Germinal center (tissue), 1 donor: ENCODE measurements around the gene PEX26.
"Not testable (repeated sequence)": the region's sequence is repeated elsewhere in the genome, so short reads cannot be mapped to it uniquely, and the experiment has no call there.

Experiments
- DNase-seq: peaks from one replicate; pipeline ENCODE4 v3.0.0; 2012; ENCODE audit warnings: mixed read lengths, low spot score

PEX26 gene

GRCh38 chr22:18119409-18120110 lies 41.8 kb downstream of the PEX26 start:
- DNase-seq, result no peak

- no peak for DNase-seq
These were observed 43.1 kb downstream of the PEX26 start for GRCh38 chr22:18120857-18121256.

- no peak for DNase-seq
These were observed 43.7 kb downstream of the PEX26 start for GRCh38 chr22:18121506-18121905.

DNA sequence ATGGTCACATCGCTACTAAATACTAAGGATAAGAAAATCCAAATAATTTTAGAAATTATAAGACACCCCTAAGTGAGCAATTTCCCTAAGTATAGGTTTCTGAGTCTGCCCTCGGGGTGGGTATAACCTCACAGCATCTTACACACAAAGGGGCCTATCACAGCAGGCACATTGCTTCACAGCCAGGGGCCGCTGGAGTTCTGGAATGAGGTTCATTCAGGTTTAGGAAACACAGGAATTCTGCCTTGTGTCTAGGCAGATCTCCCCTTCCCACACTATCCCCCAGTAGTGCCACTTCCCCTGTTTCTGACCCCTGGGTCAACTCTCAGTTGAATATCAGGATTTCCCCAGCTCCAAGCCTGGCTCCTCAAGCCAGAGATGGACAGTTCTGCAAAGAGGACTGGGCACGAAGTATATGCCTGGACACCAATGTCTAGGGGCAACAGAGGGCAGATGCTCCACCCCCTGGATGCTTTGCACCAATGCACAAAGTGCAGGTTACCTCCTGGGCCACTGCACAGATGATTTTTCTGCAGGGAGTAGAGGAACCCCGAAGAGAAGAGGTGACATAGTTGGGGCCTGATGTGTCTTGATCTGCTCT lies 44.3 kb downstream of the PEX26 start:
- DNase-seq, result no peak

DNA sequence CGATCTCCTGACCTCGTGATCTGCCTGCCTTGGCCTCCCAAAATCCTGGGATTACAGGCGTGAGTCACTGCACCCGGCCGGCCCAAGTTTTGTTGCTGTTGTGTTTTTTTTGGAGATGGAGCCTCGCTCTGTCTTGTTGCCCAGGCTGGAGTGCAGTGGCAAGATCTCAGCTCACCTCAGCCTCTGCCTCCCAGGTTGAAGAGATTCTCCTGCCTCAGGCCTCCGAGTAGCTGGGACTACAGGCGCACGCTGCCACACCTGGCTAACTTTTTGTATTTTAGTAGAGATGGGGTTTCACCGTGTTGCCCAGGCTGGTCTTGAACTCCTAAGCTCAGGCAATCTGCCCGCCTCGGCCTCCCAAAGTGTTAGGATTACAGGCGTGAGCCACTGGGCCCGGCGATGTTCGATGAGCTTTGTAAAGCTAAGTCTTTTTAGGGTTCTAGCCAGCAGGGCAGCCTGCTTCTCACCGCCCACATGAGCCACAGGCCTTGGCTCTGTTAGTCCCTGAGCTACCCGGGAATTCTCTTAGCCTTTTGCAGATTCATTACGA lies 45.8 kb downstream of the PEX26 start:
- DNase-seq, result not testable (repeated sequence)

DNA sequence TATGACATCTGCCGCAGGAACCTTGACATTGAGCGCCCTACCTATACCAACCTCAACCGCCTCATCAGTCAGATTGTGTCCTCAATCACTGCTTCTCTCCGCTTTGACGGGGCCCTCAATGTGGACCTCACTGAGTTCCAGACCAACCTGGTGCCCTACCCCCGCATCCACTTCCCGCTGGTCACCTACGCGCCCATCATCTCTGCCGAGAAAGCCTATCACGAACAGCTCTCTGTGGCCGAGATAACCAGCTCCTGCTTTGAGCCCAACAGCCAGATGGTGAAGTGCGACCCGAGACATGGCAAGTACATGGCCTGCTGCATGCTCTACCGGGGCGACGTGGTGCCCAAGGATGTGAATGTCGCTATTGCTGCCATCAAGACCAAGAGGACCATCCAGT lies 48.8 kb downstream of the PEX26 start:
- DNase-seq, result no peak

DNA sequence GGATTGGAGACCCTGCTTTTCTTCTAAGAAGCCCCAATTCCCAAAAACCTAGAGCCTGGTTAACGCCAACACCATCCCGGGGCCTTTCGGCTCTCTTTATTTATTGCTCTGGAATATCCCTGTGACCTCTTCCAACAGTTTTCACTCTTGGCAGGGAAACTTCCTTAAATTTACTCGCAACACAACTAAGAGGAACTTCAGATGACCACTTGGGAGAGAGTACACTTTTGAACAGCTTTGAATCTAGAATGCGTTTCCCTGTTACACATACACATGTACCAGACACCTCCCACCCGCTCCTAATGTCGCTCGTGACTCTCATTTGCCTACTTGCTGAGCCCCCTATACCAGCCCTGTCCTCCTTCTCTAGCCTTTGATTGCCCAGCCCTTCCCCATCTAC lies 52.2 kb downstream of the PEX26 start:
- no peak for DNase-seq

GRCh38 chr22:18130699-18131429 lies 53.1 kb downstream of the PEX26 start:
- DNase-seq, result no peak

DNA sequence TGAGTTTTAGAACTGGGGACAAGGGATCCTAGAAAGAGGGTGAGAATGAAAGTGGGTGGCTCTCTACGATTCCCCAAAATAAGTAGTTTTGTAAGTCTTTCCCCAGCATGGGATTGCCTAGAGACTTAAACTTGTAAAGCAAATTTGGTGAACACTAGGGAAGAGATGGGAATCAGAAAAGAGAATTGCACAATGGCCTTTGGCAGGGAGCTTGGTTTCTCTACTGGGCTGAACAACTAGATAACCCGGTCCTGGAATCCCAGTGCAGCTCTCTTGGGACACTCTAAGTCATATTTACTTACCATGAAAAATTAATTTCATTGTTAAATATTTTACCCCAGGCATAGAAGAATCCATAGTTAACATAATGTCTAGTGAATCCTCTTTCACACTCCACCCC lies 55.7 kb downstream of the PEX26 start:
- no peak for DNase-seq

GRCh38 chr22:18136563-18137320 lies 59.0 kb downstream of the PEX26 start:
- DNase-seq, result no peak

- not testable (repeated sequence) for DNase-seq
These were observed 63.2 kb downstream of the PEX26 start for GRCh38 chr22:18141004-18141403.

- no peak for DNase-seq
These were observed 66.3 kb downstream of the PEX26 start for GRCh38 chr22:18144105-18144504.

DNA sequence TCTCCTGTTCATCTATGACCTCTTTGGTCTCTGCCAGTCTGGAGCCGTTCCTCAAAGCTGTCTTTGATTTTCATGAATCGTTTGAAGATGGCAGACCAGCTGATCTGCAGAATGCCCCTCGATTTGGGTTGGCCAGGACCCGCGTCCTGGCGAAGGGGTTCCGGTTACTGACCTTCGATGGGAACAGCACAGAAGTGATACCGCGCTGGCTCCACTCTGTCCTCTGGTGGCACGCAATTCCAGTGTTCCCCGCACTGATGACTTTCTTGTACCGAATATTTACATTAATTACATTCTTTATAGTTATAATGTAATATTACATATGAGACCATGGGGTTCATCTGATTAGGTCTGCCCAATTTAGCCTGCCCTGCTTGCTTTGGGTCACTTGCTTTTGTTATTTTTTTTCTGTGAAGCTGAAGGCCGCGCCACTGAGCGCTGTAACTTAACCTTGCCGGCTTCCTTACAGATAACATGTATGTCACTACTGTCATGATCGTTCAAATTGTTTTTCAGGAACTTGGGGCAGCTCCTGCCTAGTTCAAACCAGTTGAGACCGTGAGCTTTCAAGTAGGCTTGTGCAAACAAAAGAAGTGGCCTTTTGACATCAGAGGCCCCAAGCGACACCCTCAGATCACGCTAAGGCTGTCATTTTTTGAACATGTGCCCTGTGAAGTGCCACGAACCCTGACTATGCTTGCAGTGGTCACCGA lies 68.0 kb downstream of the PEX26 start:
- DNase-seq, result no peak

DNA sequence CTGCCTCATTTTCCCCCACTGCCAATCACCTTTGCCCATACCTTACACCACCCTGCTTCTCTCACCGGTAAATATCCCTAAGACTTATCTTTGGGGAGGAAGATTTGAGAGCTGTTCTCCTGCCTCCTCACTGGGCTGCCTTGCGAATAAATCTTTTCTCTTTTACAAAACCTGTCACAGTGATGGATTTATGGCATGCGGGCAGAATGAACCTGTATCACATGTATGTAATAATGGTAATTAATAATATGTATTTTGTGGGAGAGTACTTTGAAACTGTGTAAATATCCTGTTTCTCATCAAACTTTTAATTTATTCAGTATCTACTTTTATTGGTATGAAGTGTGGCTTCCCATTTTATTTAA lies 68.6 kb downstream of the PEX26 start:
- no peak for DNase-seq

DNA sequence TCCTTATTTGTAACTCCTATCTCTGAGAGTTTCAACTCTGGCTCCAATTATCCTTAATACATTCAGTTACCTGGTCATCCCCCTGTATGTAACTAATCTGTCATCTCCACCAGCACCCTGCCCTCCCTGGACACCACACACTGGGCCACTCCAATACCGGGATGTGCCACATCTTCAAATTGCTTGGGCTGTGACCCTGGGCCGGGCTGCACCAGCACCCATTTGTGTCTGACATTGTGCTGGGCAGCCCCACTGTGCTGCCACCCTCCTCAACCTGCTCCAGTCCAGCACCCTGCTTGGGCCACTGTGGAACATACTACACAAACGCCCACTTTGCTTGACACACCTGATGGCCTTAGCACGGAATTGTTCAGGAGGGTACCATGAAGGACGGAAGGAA lies 70.0 kb downstream of the PEX26 start:
- no peak for DNase-seq

DNA sequence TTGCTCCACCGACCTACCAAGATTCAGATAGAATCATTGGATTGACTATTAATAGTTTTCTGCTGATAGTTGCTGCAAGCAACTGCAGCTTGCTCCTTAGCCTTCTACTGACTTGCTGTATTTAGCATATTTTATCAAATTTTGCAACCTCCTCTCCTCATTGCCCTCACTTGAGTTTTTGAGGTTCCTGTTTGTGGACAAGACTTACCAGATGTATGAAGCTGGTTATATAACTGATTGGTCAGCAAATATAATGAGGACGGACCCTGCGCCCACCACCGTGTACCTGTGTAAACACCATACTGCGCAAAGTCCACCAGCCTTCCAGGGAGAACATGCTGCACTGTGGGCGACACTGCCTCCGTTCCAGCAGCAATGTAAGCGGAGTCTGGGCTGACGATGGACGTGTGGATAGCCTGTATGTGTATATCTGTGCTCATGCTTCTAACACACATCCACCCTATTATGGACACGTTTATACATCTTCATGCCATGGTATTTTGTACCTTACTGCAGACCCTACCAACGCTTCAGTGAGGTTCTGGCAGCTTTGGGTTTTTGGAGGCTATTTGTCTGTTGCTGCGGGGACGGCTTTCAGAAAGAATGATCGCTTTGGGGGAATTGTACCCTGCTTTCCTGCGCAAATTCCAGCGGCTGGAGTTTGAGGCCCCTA lies 70.6 kb downstream of the PEX26 start:
- DNase-seq, result no peak

- DNase-seq, result peak; percentile 3
These were observed 74.7 kb downstream of the PEX26 start for GRCh38 chr22:18152519-18152918.

DNA sequence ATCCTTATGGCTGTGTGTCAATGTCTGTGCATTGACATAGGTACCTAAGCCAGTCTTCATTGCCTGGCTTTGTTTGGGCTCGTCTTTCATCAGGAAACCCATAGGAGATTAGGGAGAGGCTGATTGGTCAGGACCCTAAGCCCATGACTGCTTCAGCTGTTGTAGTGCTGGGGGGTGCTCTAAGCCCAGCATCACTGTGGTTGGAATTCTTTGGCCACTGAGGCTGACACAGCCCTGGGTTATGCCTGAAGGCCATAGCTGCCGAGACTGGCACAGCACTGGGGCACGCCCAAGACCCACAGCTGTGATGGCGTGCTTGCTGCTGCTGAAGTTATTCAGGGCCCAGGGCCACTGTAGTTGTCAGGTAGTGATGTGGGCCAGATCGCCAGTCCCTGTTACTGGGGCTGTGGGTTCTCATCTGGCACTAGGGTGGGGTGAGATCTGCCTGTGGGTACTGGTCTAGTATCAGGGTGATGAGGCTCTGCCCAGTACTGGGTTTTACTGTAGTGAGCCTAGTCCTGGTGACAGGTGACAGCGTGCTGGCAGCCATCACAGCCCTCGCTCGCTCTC lies 77.1 kb downstream of the PEX26 start:
- no peak for DNase-seq
